ENCODE results near the gene DZIP1L. TPM values are rescaled to one million over a fixed set of nuclear protein-coding genes. Genes with fewer than 3 reads are reported as not detected.

The DZIP1L gene
- total and polyA plus RNA-seq, 2 donors (not counting 3 experiments of a cell fraction or from before 2014, with no cell fraction given), result 3.0 to 17.9 TPM

GRCh38 chr3:138137861-138138260, 22.5 kb upstream of the DZIP1L start:
- no peaks in the 10 kb centered on the region for H3K36me3 ChIP-seq (ENCODE audit: control insufficient read depth in 2 of 2, extremely low read depth in 1 of 2, insufficient read depth in 2 of 2, low read length in 2 of 2)
- no peak overlapping the region for H2AFZ ChIP-seq (ENCODE audit: low read depth, low read length)
- no peak overlapping the region for H3K9ac ChIP-seq (replicated peaks; ENCODE audit: extremely low read depth, insufficient read depth, low read length)
- no peak overlapping the region for H3K4me3 ChIP-seq (replicated peaks in 1 of 3; ENCODE audit: insufficient read depth in 1 of 3, low read depth in 1 of 3, low read length in 3 of 3)
- DNase-seq (ENCODE audit: low read depth, low spot score) (no peak), FAIRE-seq (no peak)
- H3K27me3 ChIP-seq (ENCODE audit: control insufficient read depth in 2 of 2, insufficient read depth in 2 of 2, low read length in 2 of 2), result peaks cover 4 to 11% of the 10 kb centered on the region in 2 experiments
- intact Hi-C loops (cut with micrococcal nuclease), result no loop called here
- no peaks in the 10 kb centered on the region for H3K4me1 ChIP-seq (ENCODE audit: control insufficient read depth, extremely low read depth, insufficient read depth, low read length)
- H3K4me2 ChIP-seq (ENCODE audit: insufficient read depth, low read length), result no peak overlapping the region
- H3K9me1 ChIP-seq (replicated peaks; ENCODE audit: control insufficient read depth, extremely low read depth, insufficient read depth, low read length), result no peaks in the 10 kb centered on the region
- no peaks in the 10 kb centered on the region for H3K79me2 ChIP-seq (ENCODE audit: control insufficient read depth, insufficient read depth, low read length)
- ChIA-PET POLR2A (no interaction called here), CTCF (no interaction called here)
- TF ChIP-seq CTCF (IDR thresholded peaks at IDR 0.05; ENCODE audit: extremely low read depth in 1 of 2, insufficient read depth in 1 of 2, low read depth in 1 of 2, low read length in 2 of 2) (no peak), POLR2AphosphoS5 (IDR thresholded peaks at IDR 0.05; ENCODE audit: insufficient read depth, low read depth, low read length) (no peak), MYC (IDR thresholded peaks at IDR 0.05; ENCODE audit: low read depth, low read length) (no peak), FOS (IDR thresholded peaks at IDR 0.05; ENCODE audit: borderline replicate concordance, insufficient read depth, low read length) (no peak), EZH2 (IDR thresholded peaks at IDR 0.05; ENCODE audit: borderline replicate concordance, low read depth, low read length, severe bottlenecking) (no peak), MAX (IDR thresholded peaks at IDR 0.05; ENCODE audit: insufficient read depth, insufficient read length) (no peak), JUN (IDR thresholded peaks at IDR 0.05; ENCODE audit: borderline replicate concordance, insufficient read depth, insufficient read length, low read depth) (no peak), GATA2 (IDR thresholded peaks at IDR 0.05; ENCODE audit: insufficient read depth, insufficient read length, low read depth, low read length) (no peak), POLR2A (IDR thresholded peaks at IDR 0.05; ENCODE audit: low read depth, low read length) (no peak)
- no peaks in the 10 kb centered on the region for H4K20me1 ChIP-seq (replicated peaks; ENCODE audit: control insufficient read depth, extremely low read depth, insufficient read depth, low read length)
- H3K9me3 ChIP-seq (replicated peaks; ENCODE audit: control insufficient read depth, insufficient read depth, low read length), result no peaks in the 10 kb centered on the region
- dilution Hi-C loops (cut with MboI; ENCODE audit: extremely low pct_ligation_motif_present, low sequenced_read_pairs), result no loop called here
- no peak overlapping the region for H3K27ac ChIP-seq (ENCODE audit: insufficient read depth, low read depth, low read length)
- no TSS peak for BruUV-seq (replicated peaks)

Measured in endothelial cell of umbilical vein (primary cell).